HTERT RPE-1 (cell line): ENCODE results near the gene THOC2.
"Not testable (repeated sequence)": the region's sequence is repeated elsewhere in the genome, so short reads cannot be mapped to it uniquely, and the experiment has no call there.

ENCODE experiments used
- in situ Hi-C: fragments of 300-500 bp; cut with MboI; formaldehyde crosslinking; loops from 4 replicates; pipeline ENCODE4 v1.14.3; 2020; ENCODE audit warnings: low sequenced_read_pairs

THOC2 gene

GRCh38 chrX:123732670-123733363 lies at the start of gene THOC2:
Gene THOC2 (minus strand): TSS chrX:123733052. CDS start chrX:123733022, 30 bp downstream.
- in situ Hi-C loops = no loop called here

DNA sequence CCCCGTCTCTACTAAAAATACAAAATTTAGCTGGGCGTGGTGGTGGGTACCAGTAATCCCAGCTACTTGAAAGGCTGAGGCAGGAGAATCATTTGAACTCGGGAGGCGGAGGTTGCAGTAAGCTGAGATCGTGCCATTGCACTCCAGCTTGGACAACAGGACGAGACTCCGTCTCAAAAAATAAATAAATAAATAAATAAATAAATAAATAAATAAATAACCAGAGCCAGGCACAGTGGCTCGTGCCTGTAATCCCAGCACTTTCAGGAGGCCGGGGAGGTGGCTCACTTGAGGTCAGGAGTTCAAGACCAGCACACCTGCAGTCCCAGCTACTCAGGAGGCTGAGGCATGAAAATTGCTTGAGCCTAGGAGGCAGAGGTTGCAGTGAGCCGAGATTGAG lies 48.9 kb upstream of the THOC2 start:
- in situ Hi-C loops = not testable (repeated sequence)

DNA sequence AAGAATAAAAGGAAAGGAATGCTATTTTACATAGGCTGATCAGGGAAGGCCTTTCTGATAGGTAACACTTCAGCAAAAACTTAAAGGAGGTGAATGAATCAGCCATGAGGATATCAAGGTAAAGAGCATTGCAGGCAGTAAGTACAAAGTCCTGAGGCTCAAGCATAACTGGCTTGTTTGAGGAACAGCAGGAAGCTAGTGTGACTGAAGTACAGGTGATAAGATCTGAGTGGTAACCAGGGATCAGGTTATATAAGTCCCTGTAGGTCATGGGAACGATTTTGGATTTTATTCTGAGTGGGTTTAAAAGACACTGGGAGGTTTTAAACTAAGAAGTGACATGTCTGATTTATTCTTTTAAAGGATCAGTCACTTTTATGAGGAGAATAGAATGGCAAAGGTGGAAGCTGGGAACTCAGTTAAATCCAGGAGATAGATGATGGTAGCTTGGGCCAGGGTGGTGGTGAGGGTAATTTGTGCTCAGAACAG lies 47.1 kb upstream of the THOC2 start:
- in situ Hi-C loops = no loop called here

DNA sequence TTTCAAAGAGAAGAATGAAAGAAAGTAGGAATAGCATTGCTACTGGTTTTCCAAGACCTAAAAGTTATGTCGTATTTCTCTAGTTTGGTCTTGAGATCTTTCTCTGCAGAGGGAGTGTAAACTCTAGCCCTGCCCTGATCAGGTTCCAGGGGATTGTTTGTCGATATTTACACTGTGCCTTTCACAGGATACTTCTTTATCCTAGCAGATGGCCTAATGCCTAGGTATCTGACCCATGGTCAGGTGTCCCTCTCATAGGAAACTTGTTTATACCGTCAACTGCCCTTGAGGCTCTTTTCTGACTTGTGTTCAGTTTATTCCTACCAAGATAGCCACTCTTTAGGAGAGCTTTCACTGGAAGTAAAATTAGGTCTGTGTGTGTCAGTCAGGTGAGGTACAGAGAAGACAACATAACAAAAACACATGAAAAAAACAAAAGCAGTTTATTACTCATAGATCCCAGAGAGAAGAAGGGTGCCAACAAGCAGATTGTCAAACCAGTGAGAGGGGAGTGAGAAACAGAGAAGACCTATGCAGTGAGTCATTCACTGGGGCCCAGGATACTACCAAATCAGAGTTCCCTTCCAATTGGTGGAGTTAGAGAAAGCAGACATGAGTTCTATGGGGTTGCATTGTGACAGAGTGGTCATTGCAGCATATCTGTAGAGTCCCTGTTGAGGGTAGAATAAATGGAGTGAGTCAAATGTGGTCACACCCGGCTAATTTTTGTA lies 40.6 kb upstream of the THOC2 start:
- in situ Hi-C loops = no loop called here

GRCh38 chrX:123771449-123772064 lies 38.7 kb upstream of the THOC2 start:
- in situ Hi-C loops = no loop called here

DNA sequence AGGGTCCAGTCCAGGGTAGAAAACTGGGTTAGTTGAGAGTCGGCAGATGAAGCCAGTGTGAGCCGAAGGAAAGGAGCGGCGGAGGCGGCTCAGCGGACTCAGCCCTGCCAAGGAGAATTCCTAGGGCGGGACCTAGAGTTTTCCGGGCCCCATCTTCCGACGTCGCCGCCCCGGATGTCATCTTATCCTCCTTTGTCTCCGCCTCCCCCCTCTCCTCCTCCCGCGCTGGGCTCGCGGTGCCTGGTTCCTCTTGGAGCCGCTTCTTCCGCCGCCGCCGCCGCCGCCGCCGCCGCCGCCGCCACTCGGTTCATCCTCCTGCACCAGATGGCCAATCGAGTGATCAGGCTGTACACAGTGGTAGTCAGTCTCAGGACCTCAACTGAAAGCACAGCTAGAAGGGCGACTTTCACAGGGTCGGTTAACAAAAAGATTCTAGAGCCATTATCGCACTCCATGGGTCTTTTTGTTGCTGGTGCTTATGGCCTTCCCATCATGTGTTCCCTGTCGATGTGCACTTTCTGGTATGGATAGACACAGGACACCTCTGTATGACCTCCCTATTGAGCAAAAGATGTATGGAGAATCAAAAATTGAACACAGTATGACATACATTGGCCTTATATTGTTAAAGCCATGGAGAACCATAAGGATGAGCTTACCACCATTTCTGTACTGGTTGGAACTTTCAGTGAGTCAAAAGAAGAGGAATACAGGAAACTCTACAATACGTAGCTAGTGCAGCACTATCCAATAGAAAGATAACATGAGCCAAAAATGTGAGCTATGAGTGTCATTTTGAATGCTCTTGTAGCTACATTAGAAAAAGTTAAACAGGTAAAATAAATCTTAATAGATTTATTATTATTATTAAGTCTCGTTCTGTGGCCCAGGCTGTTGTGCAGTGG lies 32.4 kb upstream of the THOC2 start:
- in situ Hi-C loops = no loop called here

DNA sequence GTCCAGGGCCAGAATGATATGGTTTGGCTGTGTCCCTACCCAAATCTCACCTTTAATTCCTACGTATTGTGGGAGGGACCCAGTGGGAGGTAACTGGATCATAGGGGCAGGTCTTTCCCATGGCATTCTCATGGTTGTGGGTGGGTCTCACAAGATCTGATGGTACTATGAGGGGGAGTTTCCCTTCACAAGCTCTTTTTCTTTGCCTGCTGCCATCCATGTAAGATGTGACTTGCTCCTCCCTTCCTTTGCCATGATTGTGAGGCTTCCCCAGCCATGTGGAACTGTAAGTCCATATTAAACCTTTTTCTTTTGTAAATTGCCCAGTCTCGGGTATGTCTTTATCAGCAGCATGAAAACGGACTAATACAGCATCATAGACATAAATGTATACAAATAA lies 27.0 kb upstream of the THOC2 start:
- in situ Hi-C loops = not testable (repeated sequence)

- in situ Hi-C loops = not testable (repeated sequence)
These were observed 24.9 kb upstream of the THOC2 start for GRCh38 chrX:123757794-123758193.

- in situ Hi-C loops = no loop called here
These were observed 23.5 kb upstream of the THOC2 start for GRCh38 chrX:123756320-123756719.

- in situ Hi-C loops = no loop called here
These were observed 22.3 kb upstream of the THOC2 start for GRCh38 chrX:123755107-123755506.

DNA sequence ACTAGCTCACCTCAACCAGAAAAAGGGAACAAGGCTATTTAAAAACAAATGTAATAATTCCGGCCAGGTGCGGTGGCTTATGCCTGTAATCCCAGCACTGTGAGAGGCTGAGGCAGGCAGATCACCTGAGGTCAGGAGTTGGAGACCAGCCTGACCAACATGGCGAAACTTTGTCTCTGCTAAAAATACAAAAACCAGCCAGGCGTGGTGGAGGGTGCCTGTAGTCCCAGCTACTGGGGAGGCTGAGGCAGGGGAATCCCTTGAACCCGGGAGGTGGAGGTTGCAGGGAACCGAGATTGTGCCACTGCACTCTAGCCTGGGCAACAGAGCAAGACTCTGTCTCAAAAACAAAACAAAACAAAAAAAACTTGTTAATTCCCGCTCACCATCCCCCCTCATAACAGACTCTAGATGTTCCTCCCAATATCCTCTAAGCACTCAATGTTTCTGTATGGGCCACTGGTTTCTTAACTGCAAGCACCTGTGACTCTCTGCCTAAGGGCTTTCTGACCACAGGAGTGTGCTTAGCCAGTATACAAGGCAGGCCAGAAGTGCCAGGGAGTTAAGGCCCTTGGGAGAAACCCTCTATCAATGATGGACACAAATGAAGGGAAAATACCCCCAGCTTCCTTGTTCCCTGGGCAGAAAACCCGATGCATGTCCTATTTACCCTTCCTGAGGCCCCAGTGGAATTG lies 21.0 kb upstream of the THOC2 start:
- in situ Hi-C loops = no loop called here

- in situ Hi-C loops = no loop called here
These were observed 16.8 kb upstream of the THOC2 start for GRCh38 chrX:123749643-123750042.

GRCh38 chrX:123745511-123745910 lies 12.7 kb upstream of the THOC2 start:
- in situ Hi-C loops = no loop called here

- in situ Hi-C loops = no loop called here
These were observed 10.5 kb upstream of the THOC2 start for GRCh38 chrX:123743312-123743711.

GRCh38 chrX:123742440-123742839 lies 9.6 kb upstream of the THOC2 start:
- in situ Hi-C loops = no loop called here

DNA sequence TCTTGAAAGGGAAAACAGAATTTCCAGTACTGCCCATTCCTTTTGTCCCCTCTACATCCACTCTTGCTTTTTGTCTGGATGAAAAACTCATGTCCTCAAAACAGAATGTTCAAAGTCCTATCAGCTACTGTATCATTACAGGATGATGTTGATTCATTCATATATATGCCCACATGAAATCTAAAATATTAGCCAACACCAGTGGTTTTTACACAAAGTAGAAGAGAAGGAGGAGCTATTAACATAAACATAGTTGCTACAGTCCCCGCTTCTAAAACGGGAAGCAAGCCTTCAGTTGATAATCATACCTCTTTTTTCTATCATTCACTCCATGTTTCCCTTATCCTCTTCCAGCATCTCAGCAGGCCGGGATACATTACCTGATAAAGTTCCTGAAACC lies 7.7 kb upstream of the THOC2 start:
- in situ Hi-C loops = no loop called here

- in situ Hi-C loops = no loop called here
These were observed 7.2 kb upstream of the THOC2 start for GRCh38 chrX:123740006-123740405.

DNA sequence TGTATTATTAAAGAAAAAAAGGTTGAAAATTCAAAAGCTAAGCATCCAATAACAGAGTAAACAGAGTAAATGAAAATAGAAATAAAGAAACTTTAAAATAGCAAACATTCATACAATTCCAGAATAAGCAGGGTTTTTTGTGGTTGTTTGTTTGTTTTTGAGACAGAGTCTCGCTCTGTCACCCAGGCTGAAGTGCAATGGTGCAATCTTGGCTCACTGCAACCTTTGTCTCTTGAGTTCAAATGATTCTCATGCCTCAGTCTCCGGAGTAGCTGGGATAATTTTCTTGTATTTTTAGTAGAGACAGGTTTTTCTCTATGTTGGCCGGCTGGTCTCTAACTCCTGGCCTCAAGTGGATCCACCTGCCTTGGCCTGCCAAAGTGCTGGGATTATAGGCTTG lies 6.6 kb upstream of the THOC2 start:
- in situ Hi-C loops = no loop called here

- in situ Hi-C loops = no loop called here
These were observed 5.6 kb upstream of the THOC2 start for GRCh38 chrX:123738378-123738940.

DNA sequence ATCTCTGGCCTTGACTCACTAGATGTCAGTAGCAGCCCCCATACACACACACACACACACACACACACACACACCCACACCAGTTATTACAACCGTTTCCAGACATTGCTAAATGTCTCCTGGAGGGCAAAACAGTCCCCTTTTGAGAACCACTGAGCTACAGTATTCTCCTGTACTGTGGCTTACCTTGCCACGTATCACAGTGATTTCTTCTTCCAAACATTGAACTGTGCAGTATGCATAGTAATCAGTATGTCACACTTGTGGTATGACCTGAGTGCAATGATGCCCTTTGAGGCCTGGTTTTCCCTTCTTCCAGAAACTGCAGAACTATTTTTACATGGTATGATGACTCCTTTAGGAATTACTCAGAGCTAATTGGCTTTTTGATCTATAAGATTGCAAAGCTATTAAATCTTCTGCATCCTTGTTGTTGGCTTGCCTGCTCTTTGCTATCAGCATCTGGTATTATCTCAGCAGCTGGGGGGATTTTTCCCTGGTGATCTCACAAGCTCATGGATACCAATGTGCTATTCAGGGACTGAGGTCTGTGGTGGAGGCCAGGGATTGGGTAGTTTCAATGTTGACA lies 3.6 kb upstream of the THOC2 start:
- in situ Hi-C loops = no loop called here
